PC-9 (cell line): ENCODE measurements around the gene TMEM14A.

Source experiments
- CTCF ChIP-seq: fragments of 200-600 bp; sonication (generic); conservative IDR thresholded peaks from 2 replicates; pipeline ENCODE4 v1.6.1; 2017; ENCODE audit warnings: mixed run types, antibody characterized with exemption, mild to moderate bottlenecking, moderate library complexity
- EZH2 ChIP-seq: fragments of 200-600 bp; sonication (generic); IDR thresholded peaks from 2 replicates; pipeline ENCODE4 v1.8.0; 2017; ENCODE audit warnings: antibody characterized with exemption, low read depth

- no peak for TF ChIP-seq CTCF
- no peak for TF ChIP-seq EZH2
Observed at GRCh38 chr6:52650941-52651340, 20.0 kb upstream of the TMEM14A start.
